CD8-positive, alpha-beta memory T cell (primary cell): ENCODE data around the gene SFXN1. TPM values are rescaled to one million over a fixed set of nuclear protein-coding genes. Genes with fewer than 3 reads are reported as not detected.

Source experiments
- CTCF ChIA-PET: fragments of 350-600 bp; sonication (Branson Sonifier 250); formaldehyde crosslinking; loops from one replicate; lab custom pipeline; 2021; ENCODE audit warnings: antibody characterized with exemption; lab: Charles Lee
- POLR2A ChIA-PET: fragments of 350-600 bp; sonication (Branson Sonifier 250); formaldehyde crosslinking; loops from one replicate; lab custom pipeline; 2021; ENCODE audit warnings: antibody characterized with exemption; lab: Charles Lee
- DNase-seq, 5 donors: peaks; one replicate each; pipeline versions ENCODE4 v3.0.0 to v3.0.0-alpha.2; 2020 to 2022; ENCODE audit warnings: mixed read lengths in 1 of 5
- H3K27ac ChIP-seq: one replicate; pipeline ENCODE4 v1.7.0; 2013; ENCODE audit warnings: low read depth, mild to moderate bottlenecking, low read length, moderate library complexity
- H3K27me3 ChIP-seq: 2 replicates; pipeline ENCODE4 v1.7.0; 2013; ENCODE audit warnings: low read length, mild to moderate bottlenecking; ENCODE audit not compliant: insufficient read depth, poor library complexity, severe bottlenecking
- H3K36me3 ChIP-seq: 2 replicates; pipeline ENCODE4 v1.7.0; 2013; ENCODE audit warnings: mild to moderate bottlenecking, low read length, moderate library complexity; ENCODE audit not compliant: insufficient read depth
- H3K4me1 ChIP-seq: 2 replicates; pipeline ENCODE4 v1.7.0; 2013; ENCODE audit warnings: mild to moderate bottlenecking, low read length, moderate library complexity; ENCODE audit not compliant: insufficient read depth
- H3K4me3 ChIP-seq: 2 replicates; pipeline ENCODE4 v1.7.0; 2013; ENCODE audit warnings: mild to moderate bottlenecking, low read length
- H3K9me3 ChIP-seq: 2 replicates; pipeline ENCODE4 v1.7.0; 2013; ENCODE audit warnings: mild to moderate bottlenecking, low read length
- H3K27ac Mint-ChIP-seq, 8 donors: one replicate each; pipeline ENCODE4 v1.8.0; 2020 to 2021; ENCODE audit warnings: mixed read lengths in 8 of 8, mild to moderate bottlenecking in 6 of 8, inconsistent platforms in 3 of 8, moderate library complexity in 3 of 8
- H3K27me3 Mint-ChIP-seq, 2 donors: one replicate each; pipeline ENCODE4 v1.8.0; 2020 to 2021; ENCODE audit warnings: mixed read lengths in 2 of 2, mild to moderate bottlenecking in 1 of 2, moderate library complexity in 1 of 2
- H3K36me3 Mint-ChIP-seq, 3 donors: one replicate each; pipeline ENCODE4 v1.8.0; 2020 to 2021; ENCODE audit warnings: mixed read lengths in 3 of 3, inconsistent platforms in 1 of 3, mild to moderate bottlenecking in 1 of 3
- H3K4me1 Mint-ChIP-seq, 3 donors: one replicate each; pipeline ENCODE4 v1.8.0; 2020 to 2021; ENCODE audit warnings: mixed read lengths in 3 of 3, inconsistent platforms in 1 of 3, mild to moderate bottlenecking in 1 of 3
- H3K4me3 Mint-ChIP-seq, 7 donors: one replicate each; pipeline ENCODE4 v1.8.0; 2020 to 2021; ENCODE audit warnings: mixed read lengths in 7 of 7, mild to moderate bottlenecking in 6 of 7, moderate library complexity in 4 of 7, inconsistent platforms in 2 of 7
- H3K9me3 Mint-ChIP-seq, 5 donors: one replicate each; pipeline ENCODE4 v1.8.0; 2020 to 2022; ENCODE audit warnings: mixed read lengths in 5 of 5, mild to moderate bottlenecking in 3 of 5, moderate library complexity in 2 of 5, inconsistent platforms in 1 of 5
- polyA plus RNA-seq: library from polyadenylated mRNA; unstranded; fragments of 300-500 nt; fragmentation: Illumina TruSeq; gene quantifications from one replicate; pipeline ENCODE4 v1.2.3, GENCODE V29; 2021
- total RNA-seq, 2 experiments: library from RNA; stranded (reverse); gene quantifications; one replicate each; pipeline ENCODE4 v1.2.3, GENCODE V29; 2021

Gene SFXN1
- total and polyA plus RNA-seq, 3 experiments from 2014 or later, result 68.1 to 366 (median 359) TPM

DNA sequence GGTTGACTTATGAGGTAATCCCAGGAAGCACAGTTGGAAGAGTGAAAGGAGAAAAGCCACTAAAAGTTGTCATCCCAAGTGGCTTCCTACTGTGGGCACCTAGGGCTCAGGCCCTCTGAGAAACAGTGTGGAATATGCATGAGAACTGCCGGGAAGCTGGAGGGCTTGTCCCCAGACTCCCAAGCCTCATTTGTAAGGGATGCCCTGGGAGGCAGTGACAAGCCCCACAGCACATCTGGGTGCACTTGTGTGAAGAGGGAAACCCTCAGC, 64.5 kb downstream of the SFXN1 start:
- Mint-ChIP-seq H3K4me1 (no peaks in the 10 kb centered on the region), H3K36me3 (peaks cover 0 to 5% (median 0%) of the 10 kb centered on the region in 3 donors), H3K9me3 (no peaks in the 10 kb centered on the region), H3K27ac (no peak overlapping the region), H3K4me3 (no peak overlapping the region), H3K27me3 (peaks cover 8 to 25% of the 10 kb centered on the region in 2 donors)
- ChIA-PET CTCF (interaction anchor here (1.3 kb wide), 1 partner anchor 9 kb away, joined by 6 read pairs; no protein-coding TSS in a partner anchor), POLR2A (no interaction called here)
- H3K4me3 ChIP-seq, result no peak overlapping the region
- DNase-seq, result no peak
- H3K27me3 ChIP-seq, result no peaks in the 10 kb centered on the region
- H3K27ac ChIP-seq, result no peak overlapping the region
- no peaks in the 10 kb centered on the region for H3K9me3 ChIP-seq
- no peaks in the 10 kb centered on the region for H3K36me3 ChIP-seq
- H3K4me1 ChIP-seq, result no peaks in the 10 kb centered on the region

DNA sequence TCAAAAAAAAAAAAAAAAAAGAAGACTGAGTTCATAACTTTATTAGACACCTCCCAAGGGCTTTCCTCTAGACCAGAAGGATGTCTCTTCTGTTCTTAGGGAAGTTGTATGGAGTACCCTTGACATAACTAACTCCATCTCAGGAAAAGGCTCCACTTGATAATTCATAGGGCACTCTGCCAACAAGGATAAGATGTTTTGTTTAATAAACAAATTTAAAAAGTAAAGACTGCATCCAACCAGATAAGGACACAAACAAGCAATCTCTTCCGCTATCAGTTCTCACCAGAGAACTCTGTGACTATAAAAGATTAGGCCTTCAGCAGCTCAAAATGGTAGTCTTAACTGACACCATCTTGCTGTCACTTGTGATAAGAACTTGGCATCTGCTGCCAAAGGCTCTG, 65.8 kb downstream of the SFXN1 start:
- CTCF ChIA-PET, result interaction anchor here (1.3 kb wide), 1 partner anchor 10 kb away, joined by 6 read pairs; no protein-coding TSS in a partner anchor
- H3K9me3 Mint-ChIP-seq, result no peaks in the 10 kb centered on the region
- H3K4me3 ChIP-seq, result no peak overlapping the region

DNA sequence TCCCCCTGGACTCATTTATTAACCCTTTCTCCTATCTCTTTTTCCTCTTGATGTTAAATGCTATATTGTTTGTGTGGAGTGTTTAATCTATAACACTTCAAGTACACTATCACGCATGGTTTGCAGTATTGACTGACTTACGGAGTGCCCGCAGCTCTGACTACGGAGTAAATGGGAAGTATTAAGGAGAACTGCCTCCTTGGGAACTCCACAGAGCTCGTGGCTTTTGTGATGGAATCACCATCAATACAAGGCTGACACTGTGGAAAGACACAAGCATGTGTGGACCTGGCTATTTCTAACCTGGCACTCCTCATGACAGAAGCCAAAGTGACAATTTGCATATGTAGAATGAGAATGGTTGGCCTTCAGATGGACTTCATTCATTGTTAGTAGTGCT, 66.2 kb downstream of the SFXN1 start:
- Histone ChIP-seq H3K27me3 (peaks cover 4% of the 10 kb centered on the region), H3K4me3 (no peak overlapping the region), H3K4me1 (no peaks in the 10 kb centered on the region), H3K9me3 (no peaks in the 10 kb centered on the region), H3K36me3 (no peaks in the 10 kb centered on the region), H3K27ac (no peak overlapping the region)
- DNase-seq, result no peak
- Mint-ChIP-seq H3K9me3 (no peaks in the 10 kb centered on the region), H3K27me3 (peaks cover 12 to 41% of the 10 kb centered on the region in 2 donors), H3K27ac (no peak overlapping the region), H3K36me3 (peaks cover 0 to 5% (median 0%) of the 10 kb centered on the region in 3 donors), H3K4me3 (no peak overlapping the region), H3K4me1 (no peaks in the 10 kb centered on the region)
- POLR2A ChIA-PET, result no interaction called here
- CTCF ChIA-PET, result interaction anchor here (1.3 kb wide), 1 partner anchor 11 kb away, joined by 6 read pairs; no protein-coding TSS in a partner anchor

More for the DNA sequence above, 65.8 kb downstream of the SFXN1 start:
- no peak for DNase-seq
- H3K27me3 Mint-ChIP-seq, result peaks cover 12 to 37% of the 10 kb centered on the region in 2 donors
- H3K4me1 ChIP-seq, result no peaks in the 10 kb centered on the region
- H3K9me3 ChIP-seq, result no peaks in the 10 kb centered on the region
- no peak overlapping the region for H3K4me3 Mint-ChIP-seq
- H3K36me3 ChIP-seq, result no peaks in the 10 kb centered on the region
- H3K36me3 Mint-ChIP-seq, result peaks cover 0 to 5% (median 0%) of the 10 kb centered on the region in 3 donors
- peaks cover 4% of the 10 kb centered on the region for H3K27me3 ChIP-seq
- no peaks in the 10 kb centered on the region for H3K4me1 Mint-ChIP-seq
- no peak overlapping the region for H3K27ac Mint-ChIP-seq
- POLR2A ChIA-PET, result no interaction called here
- no peak overlapping the region for H3K27ac ChIP-seq

DNA sequence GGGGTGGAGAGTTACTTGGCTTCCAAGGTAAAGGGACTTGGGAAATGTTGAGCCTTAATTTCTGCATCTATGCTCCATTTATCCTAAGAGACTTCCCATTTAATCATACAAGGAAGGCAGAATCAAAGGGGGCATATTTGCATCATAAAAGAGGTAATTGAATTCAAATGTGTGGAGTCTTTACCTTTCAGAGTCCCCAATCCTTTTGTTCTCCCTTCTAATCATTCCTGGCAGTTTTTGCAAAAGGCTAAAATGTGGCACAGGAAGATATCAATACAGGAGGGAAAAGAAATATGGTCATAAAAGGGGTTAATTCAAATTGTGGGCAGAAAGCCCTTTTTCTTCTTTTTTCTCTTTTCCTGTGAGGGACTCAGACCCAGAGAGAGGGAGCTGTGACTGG, 69.5 kb downstream of the SFXN1 start:
- Mint-ChIP-seq H3K4me1 (no peaks in the 10 kb centered on the region), H3K27me3 (peaks cover 16 to 60% of the 10 kb centered on the region in 2 donors), H3K9me3 (no peaks in the 10 kb centered on the region), H3K36me3 (peaks cover 0 to 5% (median 0%) of the 10 kb centered on the region in 3 donors), H3K27ac (no peak overlapping the region), H3K4me3 (no peak overlapping the region)
- ChIA-PET POLR2A (no interaction called here), CTCF (interaction anchor here (0.6 to 2.6 kb wide), 2 partner anchors 14 to 1617 kb away, joined by 3 to 8 read pairs; no protein-coding TSS in a partner anchor)
- Histone ChIP-seq H3K27ac (no peak overlapping the region), H3K4me3 (no peak overlapping the region), H3K36me3 (no peaks in the 10 kb centered on the region), H3K9me3 (no peaks in the 10 kb centered on the region), H3K4me1 (no peaks in the 10 kb centered on the region), H3K27me3 (peaks cover 4% of the 10 kb centered on the region)
- DNase-seq, result no peak

DNA sequence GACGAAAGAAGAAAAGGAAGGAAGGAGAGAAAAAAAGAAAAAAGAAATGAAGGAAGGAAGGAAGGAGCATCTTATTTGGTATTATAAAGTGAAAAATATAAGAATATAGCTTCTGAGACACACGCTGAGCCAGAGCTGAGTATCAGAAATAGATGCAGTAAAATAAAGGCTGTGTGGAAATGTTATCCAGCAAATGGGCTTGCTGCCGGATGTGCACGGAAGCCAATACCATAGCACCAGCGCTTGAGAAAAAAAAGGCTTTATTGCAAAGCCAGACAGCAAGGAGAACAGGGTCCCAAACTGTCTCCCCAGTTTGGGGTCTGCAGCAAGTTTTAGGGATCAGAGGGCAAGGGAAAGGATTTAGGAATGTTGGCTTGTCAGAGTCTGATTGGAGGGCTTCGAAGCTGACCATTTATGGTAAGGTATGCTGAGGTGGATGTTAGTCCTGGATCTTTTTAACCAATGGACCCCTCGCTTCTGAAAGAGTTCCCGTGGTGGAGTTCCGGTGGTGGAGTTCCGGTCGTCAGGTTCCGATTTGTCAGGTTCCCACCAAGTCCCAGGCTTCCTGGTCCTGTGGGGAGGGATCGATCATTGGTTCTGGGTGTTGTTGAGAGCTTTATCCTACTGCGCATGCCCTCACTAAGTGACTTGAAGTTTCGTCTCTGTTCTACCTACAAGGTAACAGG, 70.4 kb downstream of the SFXN1 start:
- no peaks in the 10 kb centered on the region for H3K4me1 Mint-ChIP-seq
- H3K4me3 Mint-ChIP-seq, result no peak overlapping the region
- H3K27me3 ChIP-seq, result peaks cover 4% of the 10 kb centered on the region
- POLR2A ChIA-PET, result no interaction called here
- DNase-seq, result no peak
- no peaks in the 10 kb centered on the region for H3K9me3 Mint-ChIP-seq
- no peaks in the 10 kb centered on the region for H3K4me1 ChIP-seq
- H3K36me3 ChIP-seq, result no peaks in the 10 kb centered on the region
- peak overlapping the region in 1 of 8 donors; percentile 11 for H3K27ac Mint-ChIP-seq
- CTCF ChIA-PET, result interaction anchor here (1.2 kb wide), 1 partner anchor 14 kb away, joined by 4 read pairs; no protein-coding TSS in a partner anchor
- no peak overlapping the region for H3K4me3 ChIP-seq
- H3K27me3 Mint-ChIP-seq, result peaks cover 19 to 66% of the 10 kb centered on the region in 2 donors
- H3K36me3 Mint-ChIP-seq, result peaks cover 0 to 5% (median 0%) of the 10 kb centered on the region in 3 donors
- no peaks in the 10 kb centered on the region for H3K9me3 ChIP-seq
- H3K27ac ChIP-seq, result no peak overlapping the region

DNA sequence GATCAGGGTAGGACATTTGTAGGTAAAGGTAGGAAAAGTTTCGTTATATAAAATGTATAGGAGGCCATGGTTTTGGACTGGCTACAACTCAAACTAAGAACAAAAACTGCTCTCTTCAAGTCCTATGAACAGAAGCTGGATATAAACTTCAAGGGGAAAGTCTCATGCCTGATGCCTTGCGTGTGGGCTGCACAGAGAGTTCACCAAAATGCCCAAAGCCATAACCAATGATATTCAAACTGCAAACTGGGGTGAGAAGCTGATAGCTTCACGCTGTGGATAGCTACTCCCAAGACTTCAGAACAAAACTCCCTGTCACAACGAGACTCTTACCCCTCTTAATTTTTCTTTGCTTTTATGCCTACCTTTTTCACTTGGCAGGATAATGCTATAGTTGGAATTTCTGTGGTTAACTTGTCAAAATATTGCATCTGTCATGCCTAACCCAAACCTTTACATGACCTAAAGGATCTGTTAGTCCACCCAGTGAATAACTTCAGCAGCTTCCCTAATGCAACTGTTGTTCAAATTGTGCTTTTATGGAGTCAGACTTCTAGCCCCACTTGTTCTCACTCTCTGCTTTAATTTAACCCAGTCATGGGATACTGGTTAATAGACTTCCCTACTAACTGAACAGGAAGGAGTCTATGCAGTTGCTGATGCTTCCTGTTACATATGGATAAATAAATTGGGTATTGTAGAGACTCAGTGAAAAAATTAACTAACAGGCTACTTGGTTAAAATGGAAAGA, 71.9 kb downstream of the SFXN1 start:
- H3K9me3 Mint-ChIP-seq, result no peaks in the 10 kb centered on the region
- no peaks in the 10 kb centered on the region for H3K4me1 Mint-ChIP-seq
- CTCF ChIA-PET, result interaction anchor here (1.2 to 1.8 kb wide), 2 partner anchors 16 kb away, joined by 4 to 5 read pairs; no protein-coding TSS in a partner anchor
- Histone ChIP-seq H3K36me3 (no peaks in the 10 kb centered on the region), H3K4me1 (no peaks in the 10 kb centered on the region), H3K4me3 (no peak overlapping the region), H3K9me3 (no peaks in the 10 kb centered on the region), H3K27me3 (peaks cover 4% of the 10 kb centered on the region), H3K27ac (no peak overlapping the region)
- POLR2A ChIA-PET, result no interaction called here
- no peaks in the 10 kb centered on the region for H3K36me3 Mint-ChIP-seq
- peaks cover 19 to 72% of the 10 kb centered on the region in 2 donors for H3K27me3 Mint-ChIP-seq
- DNase-seq, result no peak
- no peak overlapping the region for H3K27ac Mint-ChIP-seq
- H3K4me3 Mint-ChIP-seq, result no peak overlapping the region

DNA sequence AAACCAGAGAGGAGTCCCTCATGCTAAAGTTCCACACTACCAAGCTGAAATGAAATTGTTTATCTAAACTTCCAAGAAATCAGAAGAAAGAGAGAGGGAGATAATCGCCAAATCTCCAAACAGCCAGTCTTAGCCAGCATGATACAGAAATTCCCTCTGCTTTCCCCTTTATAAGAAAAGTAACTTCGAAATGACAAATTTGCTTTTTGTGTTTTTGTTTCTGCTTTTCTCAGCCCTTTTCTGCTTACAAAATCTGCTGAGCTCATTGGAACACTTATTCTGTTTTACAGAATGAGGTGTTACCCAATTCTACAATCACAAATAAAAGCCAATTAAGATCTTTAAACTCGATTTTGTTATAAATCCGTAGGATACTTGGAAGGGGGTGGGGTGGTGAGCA, 72.9 kb downstream of the SFXN1 start:
- no peak overlapping the region for H3K4me3 ChIP-seq
- no peak overlapping the region for H3K4me3 Mint-ChIP-seq
- no peaks in the 10 kb centered on the region for H3K36me3 ChIP-seq
- no peak for DNase-seq
- no peak overlapping the region for H3K27ac ChIP-seq
- POLR2A ChIA-PET, result no interaction called here
- no peaks in the 10 kb centered on the region for H3K4me1 Mint-ChIP-seq
- H3K27me3 Mint-ChIP-seq, result peaks cover 13 to 70% of the 10 kb centered on the region in 2 donors
- H3K36me3 Mint-ChIP-seq, result no peaks in the 10 kb centered on the region
- no peak overlapping the region for H3K27ac Mint-ChIP-seq
- peaks cover 4% of the 10 kb centered on the region for H3K27me3 ChIP-seq
- no peaks in the 10 kb centered on the region for H3K4me1 ChIP-seq
- H3K9me3 Mint-ChIP-seq, result no peaks in the 10 kb centered on the region
- CTCF ChIA-PET, result interaction anchor here (1.8 kb wide), 1 partner anchor 17 kb away, joined by 5 read pairs; no protein-coding TSS in a partner anchor
- H3K9me3 ChIP-seq, result no peaks in the 10 kb centered on the region

DNA sequence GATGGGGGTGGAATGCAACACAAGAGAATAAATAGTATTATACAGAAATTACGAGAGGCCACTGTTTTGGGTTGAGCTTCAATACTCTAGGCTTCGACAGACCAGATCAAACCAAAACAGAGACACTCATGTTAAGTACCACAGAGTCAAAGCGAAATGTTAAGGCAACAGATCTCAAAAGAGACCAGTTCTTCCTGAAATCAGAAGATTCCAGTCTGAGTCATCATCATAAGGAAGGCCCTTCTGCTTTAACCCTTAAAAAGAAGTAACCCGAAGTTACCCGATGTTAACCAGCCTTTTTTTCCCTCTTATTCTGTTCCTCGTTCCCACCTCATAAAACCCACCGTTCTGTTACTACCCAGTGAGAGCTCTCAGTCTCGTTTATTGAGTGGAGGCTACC, 75.9 kb downstream of the SFXN1 start:
- Mint-ChIP-seq H3K4me1 (no peaks in the 10 kb centered on the region), H3K9me3 (no peaks in the 10 kb centered on the region), H3K27ac (no peak overlapping the region), H3K36me3 (no peaks in the 10 kb centered on the region), H3K27me3 (peaks cover 7 to 49% of the 10 kb centered on the region in 2 donors), H3K4me3 (no peak overlapping the region)
- no peak for DNase-seq
- no peaks in the 10 kb centered on the region for H3K27me3 ChIP-seq
- no peaks in the 10 kb centered on the region for H3K4me1 ChIP-seq
- POLR2A ChIA-PET, result no interaction called here
- no peaks in the 10 kb centered on the region for H3K9me3 ChIP-seq
- no peak overlapping the region for H3K4me3 ChIP-seq
- no peak overlapping the region for H3K27ac ChIP-seq
- CTCF ChIA-PET, result interaction anchor here (1.4 kb wide), 1 partner anchor 20 kb away, joined by 3 read pairs; no protein-coding TSS in a partner anchor
- H3K36me3 ChIP-seq, result no peaks in the 10 kb centered on the region
